Mucosa of descending colon (tissue), 3 donors: ENCODE data around the gene ERVK3-1. TPM values are rescaled to one million over a fixed set of nuclear protein-coding genes. Genes with fewer than 3 reads are reported as not detected.

Source experiments
- ATAC-seq: fragments of 200-7000 bp; cut with Tn5 transposase; one replicate; pipeline ENCODE4 v1.9.1; 2020; ENCODE audit warnings: mild to moderate bottlenecking, moderate library complexity
- DNase-seq, 3 donors: peaks; one replicate each; pipeline ENCODE4 v3.0.0-alpha.2; 2020
- H3K36me3 ChIP-seq: fragments of 200-600 bp; one replicate; pipeline ENCODE4 v1.8.0; 2021; ENCODE audit warnings: low read depth, mild to moderate bottlenecking
- H3K4me1 ChIP-seq: fragments of 200-600 bp; one replicate; pipeline ENCODE4 v1.8.0; 2021; ENCODE audit warnings: low read depth, mild to moderate bottlenecking
- H3K4me3 ChIP-seq: fragments of 200-600 bp; one replicate; pipeline ENCODE4 v1.8.0; 2021; ENCODE audit warnings: mild to moderate bottlenecking
- H3K9me3 ChIP-seq: fragments of 200-600 bp; one replicate; pipeline ENCODE4 v1.8.0; 2021; ENCODE audit warnings: mild to moderate bottlenecking
- intact Hi-C, 2 donors: fragments of 100-400 bp; cut with DNase I in 1 of 2; cut with micrococcal nuclease in 1 of 2; formaldehyde crosslinking; loops; one replicate each; pipeline versions ENCODE4 v1.11.0 to v1.11.1; 2022; cut with DNase I, micrococcal nuclease
- total RNA-seq, 3 donors: library from RNA; stranded (reverse); fragmentation: NEBNext Ultra II Directional in 2 of 3; extraction: Animal tissue kit (Norgen Biotek cat#: 25700) in 2 of 3; gene quantifications; one replicate each; pipeline versions ENCODE4 v1.2.1 to v1.2.4, GENCODE V29; 2021 to 2023
- TF ChIP-seq, protein P1 (sequence below): fragments of 200-600 bp; IDR thresholded peaks from one replicate; pipeline ENCODE4 v1.8.0; 2022; ENCODE audit warnings: antibody characterized with exemption, mild to moderate bottlenecking
- donor health status: DM: no; HTN: no; CAD: no; lungs with moderate emphysema.
- donor health status: DM: no; HTN: no; CAD: no.
- donor health status: DM: no; HTN: yes; CAD: no.

The ERVK3-1 gene
- total RNA-seq, 3 donors from 2014 or later: 25.0 to 31.7 (median 30.0) TPM

- no peak overlapping the region for H3K4me3 ChIP-seq
- peaks cover 19% of the 10 kb centered on the region for H3K4me1 ChIP-seq
- H3K36me3 ChIP-seq: no peaks in the 10 kb centered on the region
- DNase-seq (no peak), ATAC-seq (no peak)
- H3K9me3 ChIP-seq: no peaks in the 10 kb centered on the region
- TF ChIP-seq, protein P1, sequence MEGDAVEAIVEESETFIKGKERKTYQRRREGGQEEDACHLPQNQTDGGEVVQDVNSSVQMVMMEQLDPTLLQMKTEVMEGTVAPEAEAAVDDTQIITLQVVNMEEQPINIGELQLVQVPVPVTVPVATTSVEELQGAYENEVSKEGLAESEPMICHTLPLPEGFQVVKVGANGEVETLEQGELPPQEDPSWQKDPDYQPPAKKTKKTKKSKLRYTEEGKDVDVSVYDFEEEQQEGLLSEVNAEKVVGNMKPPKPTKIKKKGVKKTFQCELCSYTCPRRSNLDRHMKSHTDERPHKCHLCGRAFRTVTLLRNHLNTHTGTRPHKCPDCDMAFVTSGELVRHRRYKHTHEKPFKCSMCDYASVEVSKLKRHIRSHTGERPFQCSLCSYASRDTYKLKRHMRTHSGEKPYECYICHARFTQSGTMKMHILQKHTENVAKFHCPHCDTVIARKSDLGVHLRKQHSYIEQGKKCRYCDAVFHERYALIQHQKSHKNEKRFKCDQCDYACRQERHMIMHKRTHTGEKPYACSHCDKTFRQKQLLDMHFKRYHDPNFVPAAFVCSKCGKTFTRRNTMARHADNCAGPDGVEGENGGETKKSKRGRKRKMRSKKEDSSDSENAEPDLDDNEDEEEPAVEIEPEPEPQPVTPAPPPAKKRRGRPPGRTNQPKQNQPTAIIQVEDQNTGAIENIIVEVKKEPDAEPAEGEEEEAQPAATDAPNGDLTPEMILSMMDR: no peak
- intact Hi-C loops: no loop called here
These were observed 23.8 kb downstream of the ERVK3-1 start for GRCh38 chr19:58328999-58329398.

DNA sequence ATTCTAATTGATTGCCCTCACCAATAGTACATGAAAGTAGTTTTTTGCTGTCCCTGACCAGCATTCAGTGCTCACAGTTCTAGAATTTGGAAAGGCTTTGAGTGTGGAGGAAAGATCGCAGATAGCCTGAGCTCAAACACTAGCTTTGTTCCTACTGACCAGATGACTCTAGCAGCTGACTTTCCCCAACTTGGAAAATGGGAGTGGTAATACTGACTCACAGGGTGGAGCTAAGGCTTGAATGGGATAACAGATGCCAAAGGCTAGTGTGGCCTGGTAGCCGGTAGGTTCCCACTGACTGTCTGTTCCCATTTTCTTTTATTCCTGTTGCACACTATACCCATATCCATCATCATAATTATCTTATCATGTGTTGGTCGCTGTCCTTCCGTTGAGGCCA lies 25.3 kb downstream of the ERVK3-1 start:
- Histone ChIP-seq H3K4me1 (peaks cover 19% of the 10 kb centered on the region), H3K9me3 (no peaks in the 10 kb centered on the region), H3K4me3 (no peak overlapping the region), H3K36me3 (no peaks in the 10 kb centered on the region)
- intact Hi-C loops: no loop called here
- ATAC-seq: no peak
- DNase-seq: no peak
- TF ChIP-seq, protein P1: no peak

DNA sequence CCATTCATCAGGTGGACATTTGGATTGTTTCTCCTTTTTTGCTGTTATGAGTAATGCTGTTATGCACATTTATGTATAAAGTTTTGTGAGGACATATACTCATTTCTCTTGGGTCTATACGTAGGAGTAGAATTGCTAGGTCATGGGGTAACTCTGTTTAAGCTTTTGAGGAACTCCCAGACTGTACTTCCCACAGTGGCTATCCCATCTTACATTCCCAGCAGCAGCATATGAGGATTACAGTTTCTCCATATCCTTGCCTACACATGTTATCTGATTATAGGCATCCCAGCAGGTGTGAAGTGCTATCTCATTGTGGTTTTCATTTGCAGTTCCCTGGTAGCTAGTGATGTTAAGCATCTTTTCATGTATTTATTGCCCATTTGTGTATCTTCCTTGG lies 27.5 kb downstream of the ERVK3-1 start:
- intact Hi-C loops: no loop called here
- DNase-seq (no peak), ATAC-seq (no peak)
- Histone ChIP-seq H3K9me3 (no peaks in the 10 kb centered on the region), H3K36me3 (no peaks in the 10 kb centered on the region), H3K4me1 (peaks cover 9% of the 10 kb centered on the region), H3K4me3 (no peak overlapping the region)
- TF ChIP-seq, protein P1: no peak

DNA sequence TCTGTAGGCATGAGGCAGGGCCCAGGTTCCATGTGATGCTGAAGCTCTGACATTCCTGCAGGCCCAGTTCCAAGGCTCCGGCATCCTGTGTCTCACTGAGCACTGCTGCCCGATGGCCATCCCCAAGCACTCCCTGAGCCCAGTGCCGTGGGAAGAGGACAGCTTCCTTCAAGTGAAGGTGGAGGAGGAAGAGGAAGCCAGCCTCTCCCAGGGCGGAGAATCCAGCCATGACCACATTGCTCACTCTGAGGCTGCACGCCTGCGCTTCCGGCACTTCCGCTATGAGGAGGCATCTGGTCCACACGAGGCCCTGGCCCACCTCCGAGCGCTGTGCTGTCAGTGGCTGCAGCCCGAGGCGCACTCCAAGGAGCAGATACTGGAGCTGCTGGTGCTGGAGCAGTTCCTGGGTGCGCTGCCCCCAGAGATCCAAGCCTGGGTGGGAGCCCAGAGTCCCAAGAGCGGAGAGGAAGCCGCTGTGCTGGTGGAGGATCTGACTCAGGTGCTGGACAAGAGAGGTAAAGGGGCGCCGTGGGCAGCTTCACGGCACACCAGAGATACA lies 29.6 kb downstream of the ERVK3-1 start:
- no peak for ATAC-seq
- Histone ChIP-seq H3K9me3 (no peaks in the 10 kb centered on the region), H3K36me3 (no peaks in the 10 kb centered on the region), H3K4me1 (no peaks in the 10 kb centered on the region), H3K4me3 (no peak overlapping the region)
- DNase-seq: no peak
- TF ChIP-seq, protein P1: no peak
- intact Hi-C loops: no loop called here

GRCh38 chr19:58335630-58336029 lies 30.5 kb downstream of the ERVK3-1 start:
- ATAC-seq: no peak
- Histone ChIP-seq H3K4me3 (no peak overlapping the region), H3K9me3 (no peaks in the 10 kb centered on the region), H3K36me3 (no peaks in the 10 kb centered on the region), H3K4me1 (no peaks in the 10 kb centered on the region)
- intact Hi-C loops: no loop called here
- TF ChIP-seq, protein P1: no peak
- no peak for DNase-seq

DNA sequence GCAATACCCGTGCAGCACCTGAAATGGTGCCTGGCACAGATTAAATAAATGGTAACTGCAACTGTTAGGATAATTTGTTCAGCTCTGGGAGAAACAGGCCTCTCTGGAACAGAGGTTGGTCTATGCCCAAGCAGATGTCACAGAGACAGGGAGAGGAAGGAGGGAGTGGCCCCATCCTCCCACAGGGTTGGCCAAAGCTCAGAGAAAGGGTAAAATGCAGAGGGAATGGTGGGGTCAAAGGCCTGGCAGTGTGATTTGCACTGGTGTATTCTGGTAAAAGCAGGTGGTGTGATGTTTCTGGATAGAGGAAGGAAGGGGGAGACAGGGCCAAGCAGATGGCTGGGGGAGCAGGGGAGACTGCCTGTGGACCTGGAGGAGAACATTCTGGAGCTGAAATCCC lies 31.0 kb downstream of the ERVK3-1 start:
- no peaks in the 10 kb centered on the region for H3K4me1 ChIP-seq
- no peaks in the 10 kb centered on the region for H3K36me3 ChIP-seq
- TF ChIP-seq, protein P1: no peak
- H3K4me3 ChIP-seq: no peak overlapping the region
- DNase-seq (no peak), ATAC-seq (no peak)
- intact Hi-C loops: no loop called here
- no peaks in the 10 kb centered on the region for H3K9me3 ChIP-seq
